K562 (cell line): ENCODE measurements around the gene OR2S2. TPM values are rescaled to one million over a fixed set of nuclear protein-coding genes. Genes with fewer than 3 reads are reported as not detected.

Experiments
- ARID1B ChIP-seq: fragments of 450-650 bp; IDR thresholded peaks from 2 replicates; pipeline ENCODE4 v1.6.1; 2016; ENCODE audit warnings: antibody characterized with exemption, mild to moderate bottlenecking, inconsistent platforms
- BRD9 ChIP-seq: fragments of 450-650 bp; IDR thresholded peaks from 2 replicates; pipeline ENCODE4 v1.6.1; 2018; ENCODE audit warnings: low read depth; ENCODE audit not compliant: partially characterized antibody
- ETS2 ChIP-seq: IDR thresholded peaks from 2 replicates; pipeline ENCODE4 v1.6.1; 2016; ENCODE audit warnings: borderline replicate concordance, missing genetic modification characterization, mild to moderate bottlenecking, moderate library complexity, missing compliant biosample characterization; ENCODE audit not compliant: poor library complexity, severe bottlenecking
- FOXM1 ChIP-seq, 2 experiments: fragments of 450-650 bp in 1 of 2; sonication (generic) in 1 of 2; formaldehyde crosslinking in 1 of 2; IDR thresholded peaks; 2 replicates each; pipeline versions ENCODE4 v1.6.1 to v1.9.0; 2017 to 2022; ENCODE audit warnings: low read depth in 2 of 2, mild to moderate bottlenecking in 2 of 2, missing genetic modification reagents in 1 of 2, moderate library complexity in 1 of 2
- HOXB6 ChIP-seq: fragments of 250-450 bp; sonication (Bioruptor Pico); IDR thresholded peaks from 2 replicates; pipeline ENCODE4 v1.5.1; 2022; ENCODE audit warnings: mild to moderate bottlenecking, borderline replicate concordance
- MAFG ChIP-seq: fragments of 450-650 bp; conservative IDR thresholded peaks from 2 replicates; pipeline ENCODE4 v1.6.1; 2016; ENCODE audit warnings: missing genetic modification characterization, missing compliant biosample characterization
- NFIC ChIP-seq: fragments of 450-650 bp; IDR thresholded peaks from 2 replicates; pipeline ENCODE4 v1.6.1; 2017; ENCODE audit warnings: mild to moderate bottlenecking, inconsistent platforms
- NFRKB ChIP-seq: fragments of 450-650 bp; IDR thresholded peaks from 2 replicates; pipeline ENCODE4 v1.6.1; 2016; ENCODE audit warnings: low read depth
- NR1H2 ChIP-seq: sonication (generic); formaldehyde crosslinking; IDR thresholded peaks from 2 replicates; pipeline ENCODE4 v1.4.0; 2020; ENCODE audit warnings: mild to moderate bottlenecking, missing genetic modification reagents
- PHB ChIP-seq: fragments of 250-450 bp; sonication (Bioruptor Pico); IDR thresholded peaks from 2 replicates; pipeline ENCODE4 v1.5.0; 2021
- RBBP5 ChIP-seq: fragments of 200-600 bp; sonication (generic); IDR thresholded peaks from 2 replicates; pipeline ENCODE4 v1.6.1; 2012; ENCODE audit warnings: borderline replicate concordance, mild to moderate bottlenecking, low read length, control low read depth, inconsistent platforms; ENCODE audit not compliant: insufficient read depth, poor library complexity, severe bottlenecking
- TEAD2 ChIP-seq: fragments of 450-650 bp; IDR thresholded peaks from 2 replicates; pipeline ENCODE4 v1.6.1; 2016; ENCODE audit warnings: missing genetic modification characterization, control low read depth, missing compliant biosample characterization
- ZSCAN32 ChIP-seq: fragments of 450-650 bp; formaldehyde crosslinking; IDR thresholded peaks from 2 replicates; pipeline ENCODE4 v1.4.0; 2020; ENCODE audit warnings: mild to moderate bottlenecking, moderate library complexity
- polyA plus RNA-seq, 8 experiments: library from polyadenylated mRNA; depleted of rRNA in 4 of 8; stranded (reverse) in 5 of 8; unstranded in 3 of 8; fragments of >200 nt; fragmentation: Nextera tagmentation in 2 of 8; fragmentation: Illumina TruSeq in 1 of 8; extraction: Ambion mirVana in 2 of 8; extraction: Trizol in 1 of 8; gene quantifications; 2 replicates each; pipeline versions ENCODE4 v1.2.1 to v1.2.3, GENCODE V29; 2011 to 2014; ENCODE audit warnings: inconsistent platforms in 1 of 8, missing spikeins in 1 of 8
- total RNA-seq, 7 experiments: library from RNA; depleted of rRNA in 6 of 7; stranded (reverse); fragments of >200 nt in 6 of 7; fragmentation: Illumina TruSeq in 2 of 7; extraction: Trizol in 2 of 7; gene quantifications; 2 replicates each; pipeline versions ENCODE4 v1.2.1 to v1.2.3, GENCODE V29; 2011 to 2021; ENCODE audit warnings: low replicate concordance in 1 of 7
- TF ChIP-seq, protein P1 (sequence below), 2 experiments: fragments of 450-650 bp in 1 of 2; sonication (generic) in 1 of 2; formaldehyde crosslinking in 1 of 2; IDR thresholded peaks in 1 of 2; conservative IDR thresholded peaks in 1 of 2; 2 replicates each; pipeline versions ENCODE4 v1.6.1 to v1.8.1; 2016 to 2023; ENCODE audit warnings: mild to moderate bottlenecking in 2 of 2, moderate library complexity in 2 of 2, inconsistent platforms in 1 of 2, missing genetic modification reagents in 1 of 2
- TF ChIP-seq, protein P2 (sequence below): sonication (generic); IDR thresholded peaks from 2 replicates; pipeline ENCODE4 v1.6.1; 2016
- TF ChIP-seq, protein P3 (sequence below): fragments of 250-450 bp; sonication (Bioruptor Pico); IDR thresholded peaks from 2 replicates; pipeline ENCODE4 v1.4.0; 2020; ENCODE audit warnings: mild to moderate bottlenecking, moderate library complexity
- TF ChIP-seq, protein P4 (sequence below), 2 experiments: fragments of 450-650 bp; IDR thresholded peaks; 2 replicates each; pipeline ENCODE4 v1.6.1; 2016

Gene OR2S2
- total and polyA plus RNA-seq, 9 of the 15 experiments (the other 6 are each of a cell fraction or from before 2014, with no cell fraction given): not detected

DNA sequence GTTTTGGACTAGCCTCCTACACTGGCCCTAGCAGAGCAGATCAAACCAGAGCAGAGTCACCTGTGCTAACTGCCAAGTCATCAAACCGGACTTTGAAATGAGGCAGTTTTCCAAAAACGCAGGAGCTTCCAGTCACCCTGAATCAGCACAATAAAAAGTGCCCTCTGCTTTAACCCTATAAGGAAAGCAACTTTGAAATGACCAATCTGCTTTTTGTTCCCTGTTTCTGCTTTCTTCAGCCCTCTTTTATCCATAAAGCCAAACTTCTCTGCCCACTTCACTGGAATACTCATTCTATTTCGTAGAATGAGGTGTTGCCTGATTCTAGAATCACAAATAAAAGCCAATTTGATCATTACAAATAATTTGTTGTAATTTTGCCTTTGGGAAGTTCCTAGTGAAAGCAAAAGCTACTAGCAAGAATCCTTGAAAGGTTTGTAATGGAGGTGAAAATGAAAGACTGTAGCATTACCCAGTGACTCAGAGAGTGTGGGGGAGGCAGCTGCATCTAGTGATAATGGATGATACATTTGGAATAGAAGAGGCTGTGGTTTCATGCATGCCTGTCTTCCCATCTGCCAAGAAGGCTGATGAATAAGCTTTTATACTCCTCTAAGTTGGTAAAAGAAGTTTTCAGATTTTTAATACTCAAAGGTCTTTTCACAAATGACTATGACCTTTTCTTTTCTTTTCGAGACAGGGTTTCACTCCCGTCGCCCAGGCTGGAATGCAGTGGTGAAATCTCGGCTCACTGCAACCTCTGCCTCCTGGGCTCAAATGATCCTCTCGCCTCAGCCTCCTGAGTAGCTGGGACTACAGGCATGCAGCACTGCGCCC is 33.8 kb downstream of the OR2S2 start (continued):
- peak; percentile 64 for TF ChIP-seq RBBP5
- TF ChIP-seq NR1H2 (CRISPR knock-in tag): no peak
- TF ChIP-seq FOXM1 (IDR thresholded peaks at IDR 0.05; ENCODE audit: low read depth): peak; percentile 44
- TF ChIP-seq FOXM1 (CRISPR knock-in tag; IDR thresholded peaks at IDR 0.05; ENCODE audit: low read depth): no peak
- TF ChIP-seq ETS2: no peak
- TF ChIP-seq MAFG (tag): peak; percentile 99
- peak; percentile 34; the same call in 1 of the 2 replicates for TF ChIP-seq ZSCAN32
- TF ChIP-seq, protein P1, sequence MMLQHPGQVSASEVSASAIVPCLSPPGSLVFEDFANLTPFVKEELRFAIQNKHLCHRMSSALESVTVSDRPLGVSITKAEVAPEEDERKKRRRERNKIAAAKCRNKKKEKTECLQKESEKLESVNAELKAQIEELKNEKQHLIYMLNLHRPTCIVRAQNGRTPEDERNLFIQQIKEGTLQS (IDR thresholded peaks at IDR 0.05): peak; percentile 93
- TF ChIP-seq, protein P1 (CRISPR knock-in tag; conservative IDR thresholded peaks at IDR 0.05): peak; percentile 76; the same call in 1 of the 2 replicates
- TF ChIP-seq, protein P2, sequence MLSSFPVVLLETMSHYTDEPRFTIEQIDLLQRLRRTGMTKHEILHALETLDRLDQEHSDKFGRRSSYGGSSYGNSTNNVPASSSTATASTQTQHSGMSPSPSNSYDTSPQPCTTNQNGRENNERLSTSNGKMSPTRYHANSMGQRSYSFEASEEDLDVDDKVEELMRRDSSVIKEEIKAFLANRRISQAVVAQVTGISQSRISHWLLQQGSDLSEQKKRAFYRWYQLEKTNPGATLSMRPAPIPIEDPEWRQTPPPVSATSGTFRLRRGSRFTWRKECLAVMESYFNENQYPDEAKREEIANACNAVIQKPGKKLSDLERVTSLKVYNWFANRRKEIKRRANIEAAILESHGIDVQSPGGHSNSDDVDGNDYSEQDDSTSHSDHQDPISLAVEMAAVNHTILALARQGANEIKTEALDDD: peak; percentile 54; the same call in 1 of the 2 replicates
- TF ChIP-seq, protein P3, sequence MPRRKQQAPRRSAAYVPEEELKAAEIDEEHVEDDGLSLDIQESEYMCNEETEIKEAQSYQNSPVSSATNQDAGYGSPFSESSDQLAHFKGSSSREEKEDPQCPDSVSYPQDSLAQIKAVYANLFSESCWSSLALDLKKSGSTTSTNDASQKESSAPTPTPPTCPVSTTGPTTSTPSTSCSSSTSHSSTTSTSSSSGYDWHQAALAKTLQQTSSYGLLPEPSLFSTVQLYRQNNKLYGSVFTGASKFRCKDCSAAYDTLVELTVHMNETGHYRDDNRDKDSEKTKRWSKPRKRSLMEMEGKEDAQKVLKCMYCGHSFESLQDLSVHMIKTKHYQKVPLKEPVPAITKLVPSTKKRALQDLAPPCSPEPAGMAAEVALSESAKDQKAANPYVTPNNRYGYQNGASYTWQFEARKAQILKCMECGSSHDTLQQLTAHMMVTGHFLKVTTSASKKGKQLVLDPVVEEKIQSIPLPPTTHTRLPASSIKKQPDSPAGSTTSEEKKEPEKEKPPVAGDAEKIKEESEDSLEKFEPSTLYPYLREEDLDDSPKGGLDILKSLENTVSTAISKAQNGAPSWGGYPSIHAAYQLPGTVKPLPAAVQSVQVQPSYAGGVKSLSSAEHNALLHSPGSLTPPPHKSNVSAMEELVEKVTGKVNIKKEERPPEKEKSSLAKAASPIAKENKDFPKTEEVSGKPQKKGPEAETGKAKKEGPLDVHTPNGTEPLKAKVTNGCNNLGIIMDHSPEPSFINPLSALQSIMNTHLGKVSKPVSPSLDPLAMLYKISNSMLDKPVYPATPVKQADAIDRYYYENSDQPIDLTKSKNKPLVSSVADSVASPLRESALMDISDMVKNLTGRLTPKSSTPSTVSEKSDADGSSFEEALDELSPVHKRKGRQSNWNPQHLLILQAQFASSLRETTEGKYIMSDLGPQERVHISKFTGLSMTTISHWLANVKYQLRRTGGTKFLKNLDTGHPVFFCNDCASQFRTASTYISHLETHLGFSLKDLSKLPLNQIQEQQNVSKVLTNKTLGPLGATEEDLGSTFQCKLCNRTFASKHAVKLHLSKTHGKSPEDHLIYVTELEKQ (CRISPR knock-in tag): no peak
- no peak for TF ChIP-seq HOXB6 (CRISPR knock-in tag)
- TF ChIP-seq NFIC: peak; percentile 72
- TF ChIP-seq PHB (CRISPR knock-in tag): no peak
- TF ChIP-seq BRD9: peak; percentile 73
- 0 out of 2 replicates have a peak, but pooled peaks have one; percentile 34 for TF ChIP-seq TEAD2 (tag)
- TF ChIP-seq, protein P4, sequence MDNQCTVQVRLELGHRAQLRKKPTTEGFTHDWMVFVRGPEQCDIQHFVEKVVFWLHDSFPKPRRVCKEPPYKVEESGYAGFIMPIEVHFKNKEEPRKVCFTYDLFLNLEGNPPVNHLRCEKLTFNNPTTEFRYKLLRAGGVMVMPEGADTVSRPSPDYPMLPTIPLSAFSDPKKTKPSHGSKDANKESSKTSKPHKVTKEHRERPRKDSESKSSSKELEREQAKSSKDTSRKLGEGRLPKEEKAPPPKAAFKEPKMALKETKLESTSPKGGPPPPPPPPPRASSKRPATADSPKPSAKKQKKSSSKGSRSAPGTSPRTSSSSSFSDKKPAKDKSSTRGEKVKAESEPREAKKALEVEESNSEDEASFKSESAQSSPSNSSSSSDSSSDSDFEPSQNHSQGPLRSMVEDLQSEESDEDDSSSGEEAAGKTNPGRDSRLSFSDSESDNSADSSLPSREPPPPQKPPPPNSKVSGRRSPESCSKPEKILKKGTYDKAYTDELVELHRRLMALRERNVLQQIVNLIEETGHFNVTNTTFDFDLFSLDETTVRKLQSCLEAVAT (IDR thresholded peaks at IDR 0.05): peak in 1 of 2 experiments; percentile 87; a peak in 1 of 4 replicates
- TF ChIP-seq ARID1B: peak; percentile 96
- TF ChIP-seq NFRKB: peak; percentile 66
